Fibroblast of pulmonary artery (primary cell): ENCODE results near the gene ABCC12.
"Not testable (repeated sequence)": the region's sequence is repeated elsewhere in the genome, so short reads cannot be mapped to it uniquely, and the experiment has no call there.

ENCODE experiments used
- DNase-seq: peaks from one replicate; pipeline ENCODE4 v3.0.0-alpha.2; 2010; ENCODE audit warnings: low read depth
- H3K4me3 ChIP-seq: replicated peaks from 2 replicates; pipeline ENCODE4 v1.5.1; 2011; ENCODE audit warnings: low read depth, mild to moderate bottlenecking, control low read depth, low read length, moderate library complexity
- CTCF ChIP-seq: IDR thresholded peaks from 2 replicates; pipeline ENCODE4 v1.5.1; 2011; ENCODE audit warnings: mild to moderate bottlenecking, control low read depth, low read length, inconsistent platforms; ENCODE audit errors: missing control alignments

ABCC12 gene

GRCh38 chr16:48193846-48194245, 38.1 kb upstream of the ABCC12 start:
- TF ChIP-seq CTCF, result no peak
- DNase-seq, result no peak
- no peak overlapping the region for H3K4me3 ChIP-seq

- DNase-seq, result no peak
- no peak for TF ChIP-seq CTCF
- no peak overlapping the region for H3K4me3 ChIP-seq
Observed at GRCh38 chr16:48188449-48189102, 32.8 kb upstream of the ABCC12 start.

GRCh38 chr16:48187779-48188178, 32.0 kb upstream of the ABCC12 start:
- TF ChIP-seq CTCF, result no peak
- no peak for DNase-seq
- H3K4me3 ChIP-seq, result no peak overlapping the region

- DNase-seq, result no peak
- H3K4me3 ChIP-seq, result no peak overlapping the region
- no peak for TF ChIP-seq CTCF
Observed at GRCh38 chr16:48184681-48185080, 28.9 kb upstream of the ABCC12 start.

- H3K4me3 ChIP-seq, result no peak overlapping the region
- DNase-seq, result no peak
- TF ChIP-seq CTCF, result no peak
Observed at GRCh38 chr16:48182979-48183537, 27.3 kb upstream of the ABCC12 start.

GRCh38 chr16:48181746-48182520, 26.1 kb upstream of the ABCC12 start:
- DNase-seq, H3K4me3 ChIP-seq: not testable (repeated sequence)

GRCh38 chr16:48180868-48181480, 25.2 kb upstream of the ABCC12 start:
- TF ChIP-seq CTCF, result no peak
- no peak overlapping the region for H3K4me3 ChIP-seq
- no peak for DNase-seq
